HepG2 (cell line): ENCODE data around the gene CEL. TPM values are rescaled to one million over a fixed set of nuclear protein-coding genes. Genes with fewer than 3 reads are reported as not detected.

Experiments
- ATAC-seq: fragments of 200-7000 bp; cut with Tn5 transposase; 3 replicates; pipeline ENCODE4 v1.9.1; 2020; ENCODE audit warnings: mild to moderate bottlenecking, moderate library complexity
- BruUV-seq: library from RNA; stranded (reverse); fragments of 400-500 nt; replicated peaks from 2 replicates; lab custom pipeline; 2021; lab: Mats Ljungman, UMichigan
- CTCF ChIA-PET: fragments of 300-600 bp; formaldehyde crosslinking; extraction: SDS; loops from one replicate; lab custom pipeline; 2021; ENCODE audit warnings: low total read pairs, inconsistent platforms, low intra/inter-chr PET ratio; lab: Yijun Ruan, JAX
- POLR2A ChIA-PET: fragments of 350-600 bp; sonication (Branson Sonifier 250); formaldehyde crosslinking; loops from one replicate; lab custom pipeline; 2020; ENCODE audit warnings: antibody characterized with exemption, inconsistent platforms; lab: Yijun Ruan, JAX
- DNase-seq: peaks from one replicate; pipeline ENCODE4 v3.0.0-alpha.2; 2015; ENCODE audit warnings: low spot score
- FAIRE-seq: peaks from 3 replicates; lab custom pipeline; 2011; peaks lifted over from hg19 to GRCh38; lab: Jason Lieb, UNC
- H2AFZ ChIP-seq: one replicate; pipeline ENCODE4 v1.6.1; 2011; ENCODE audit warnings: low read length, inconsistent platforms
- H3K27ac ChIP-seq: fragments of 300-600 bp; 3 replicates; pipeline ENCODE4 v1.8.0; 2011; ENCODE audit warnings: mixed run types, mild to moderate bottlenecking, mixed read lengths, low read length, inconsistent platforms; ENCODE audit not compliant: insufficient read depth; ENCODE audit errors: extremely low read length
- H3K27me3 ChIP-seq, 2 experiments: fragments of 200-600 bp in 1 of 2; 2 replicates in 1 of 2; 3 replicates in 1 of 2; pipeline versions ENCODE4 v1.6.0 to v1.8.0; 2011; ENCODE audit warnings: low read length in 2 of 2, mild to moderate bottlenecking in 2 of 2, moderate library complexity in 2 of 2, inconsistent platforms in 1 of 2; ENCODE audit not compliant: insufficient read depth in 2 of 2, control insufficient read depth in 1 of 2
- H3K36me3 ChIP-seq, 2 experiments: fragments of 200-600 bp in 1 of 2; replicated peaks in 1 of 2; 2 replicates in 1 of 2; 3 replicates in 1 of 2; pipeline versions ENCODE4 v1.5.1 to v1.8.0; 2011; ENCODE audit warnings: low read length in 2 of 2, inconsistent platforms in 1 of 2; ENCODE audit not compliant: insufficient read depth in 2 of 2, control insufficient read depth in 1 of 2
- H3K4me1 ChIP-seq: 2 replicates; pipeline ENCODE4 v1.5.1; 2012; ENCODE audit warnings: low read length, inconsistent platforms; ENCODE audit not compliant: insufficient read depth
- H3K4me2 ChIP-seq: 2 replicates; pipeline ENCODE4 v1.6.0; 2011; ENCODE audit warnings: low read depth, low read length, inconsistent platforms
- H3K4me3 ChIP-seq, 3 experiments: fragments of 200-600 bp in 1 of 3; sonication (generic), shearing (Covaris generic) in 1 of 3; replicated peaks in 1 of 3; 2 replicates each; pipeline ENCODE4 v1.5.1; 2011 to 2016; ENCODE audit warnings: low read length in 3 of 3, inconsistent platforms in 2 of 3, low read depth in 2 of 3, mild to moderate bottlenecking in 2 of 3, control low read depth in 1 of 3, mixed read lengths in 1 of 3; ENCODE audit not compliant: insufficient read depth in 1 of 3
- H3K79me2 ChIP-seq: one replicate; pipeline ENCODE4 v1.6.1; 2011; ENCODE audit warnings: low read length, inconsistent platforms; ENCODE audit not compliant: insufficient read depth
- H3K9ac ChIP-seq: 2 replicates; pipeline ENCODE4 v1.6.0; 2011; ENCODE audit warnings: mild to moderate bottlenecking, low read depth, low read length, inconsistent platforms; ENCODE audit not compliant: insufficient read depth
- H3K9me3 ChIP-seq: 2 replicates; pipeline ENCODE4 v1.5.1; 2012; ENCODE audit warnings: mild to moderate bottlenecking, low read length
- H4K20me1 ChIP-seq: 2 replicates; pipeline ENCODE4 v1.6.0; 2011; ENCODE audit warnings: inconsistent platforms, mild to moderate bottlenecking, low read length, moderate library complexity; ENCODE audit not compliant: insufficient read depth
- AGO2 ChIP-seq: fragments of 200-400 bp; formaldehyde crosslinking; optimal IDR thresholded peaks from 2 replicates; pipeline ENCODE3; 2017; ENCODE audit warnings: mild to moderate bottlenecking, low read depth, low read length, moderate library complexity
- REST ChIP-seq, 2 experiments: IDR thresholded peaks; 2 replicates each; pipeline ENCODE4 v1.6.1; 2011 to 2012; ENCODE audit warnings: low read length in 2 of 2, borderline replicate concordance in 1 of 2, low read depth in 1 of 2, mild to moderate bottlenecking in 1 of 2, moderate library complexity in 1 of 2
- ZNF510 ChIP-seq: sonication (generic); formaldehyde crosslinking; IDR thresholded peaks from 2 replicates; pipeline ENCODE4 v1.4.0; 2020; ENCODE audit warnings: low read depth, mild to moderate bottlenecking, missing genetic modification reagents
- ZNF513 ChIP-seq: sonication (generic); formaldehyde crosslinking; conservative IDR thresholded peaks from 2 replicates; pipeline ENCODE4 v1.5.0; 2020; ENCODE audit warnings: missing genetic modification reagents
- ZNF598 ChIP-seq: sonication (generic); formaldehyde crosslinking; IDR thresholded peaks from 2 replicates; pipeline ENCODE4 v1.5.1; 2020; ENCODE audit warnings: mild to moderate bottlenecking, missing genetic modification reagents, borderline replicate concordance
- ZNF768 ChIP-seq: sonication (generic); formaldehyde crosslinking; IDR thresholded peaks from 2 replicates; pipeline ENCODE4 v1.4.0; 2020; ENCODE audit warnings: missing genetic modification reagents
- WGBS: methylation state at CpG from one replicate; pipeline ENCODE4 v1.1.6; 2017; ENCODE audit warnings: low lambda C conversion rate; 5-methylcytosine and 5-hydroxymethylcytosine counted together
- in situ Hi-C: cut with HindIII; loops from 2 replicates; pipeline ENCODE4 v1.10.0; 2017; ENCODE audit warnings: low pct_unique_long_range_greater_than_20kb; ENCODE audit not compliant: extremely low pct_ligation_motif_present
- intact Hi-C: fragments of 100-400 bp; cut with micrococcal nuclease; formaldehyde crosslinking; loops from one replicate; pipeline ENCODE4 v1.10.0; 2022; ENCODE audit not compliant: unreplicated experiment
- polyA plus RNA-seq, 8 experiments: library from polyadenylated mRNA; depleted of rRNA in 3 of 8; stranded (reverse) in 7 of 8; unstranded in 1 of 8; fragments of >200 nt; fragmentation: Illumina TruSeq in 4 of 8; extraction: Trizol in 4 of 8; gene quantifications; 2 replicates each; pipeline versions ENCODE4 v1.2.1 to v1.2.3, GENCODE V29; 2011 to 2016; ENCODE audit warnings: low read depth in 4 of 8, missing spikeins in 1 of 8, mixed read lengths in 1 of 8; ENCODE audit not compliant: insufficient read depth in 1 of 8
- total RNA-seq, 5 experiments: library from RNA; depleted of rRNA; stranded (reverse); fragments of >200 nt; fragmentation: Illumina TruSeq; extraction: Trizol; gene quantifications; 2 replicates each; pipeline ENCODE4 v1.2.3, GENCODE V29; 2016; ENCODE audit warnings: low read depth in 1 of 5

The CEL gene
- total and polyA plus RNA-seq, 2 of the 13 experiments (the other 11 are each of a cell fraction or from before 2014, with no cell fraction given): 0.63 to 1.5 TPM

GRCh38 chr9:133116346-133117231 lies 54.8 kb downstream of the CEL start:
- no peaks in the 10 kb centered on the region for H3K9me3 ChIP-seq
- TF ChIP-seq AGO2 (peak; percentile 33), ZNF598 (CRISPR knock-in tag) (no peak), REST (IDR thresholded peaks at IDR 0.05; ENCODE audit: borderline replicate concordance in 1 of 2, low read depth in 1 of 2, low read length in 2 of 2) (no peak), ZNF768 (peak; percentile 55), ZNF510 (no peak), ZNF513 (no peak)
- ATAC-seq (no peak), DNase-seq (no peak), FAIRE-seq (no peak)
- H3K27ac ChIP-seq: no peak overlapping the region
- WGBS: 100% methylated on average over 4 of the region's 20 CpGs
- in situ Hi-C loops: no loop called here
- H3K4me2 ChIP-seq: no peak overlapping the region
- peaks cover 36% of the 10 kb centered on the region; the same call in 1 of the 2 replicates for H4K20me1 ChIP-seq
- no peak overlapping the region for H3K4me3 ChIP-seq
- POLR2A ChIA-PET: no interaction called here
- H3K79me2 ChIP-seq: no peaks in the 10 kb centered on the region
- intact Hi-C loops: no loop called here
- H3K9ac ChIP-seq: no peak overlapping the region
- CTCF ChIA-PET: no interaction called here
- BruUV-seq: no TSS peak
- peaks cover 0 to 2% of the 10 kb centered on the region in 2 experiments; a peak in 2 of 5 replicates for H3K36me3 ChIP-seq
- no peaks in the 10 kb centered on the region for H3K27me3 ChIP-seq
- H2AFZ ChIP-seq: no peak overlapping the region
- H3K4me1 ChIP-seq: peaks cover 40% of the 10 kb centered on the region
